IMR-90 (cell line): ENCODE measurements around the gene RPLP1. TPM values are rescaled to one million over a fixed set of nuclear protein-coding genes. Genes with fewer than 3 reads are reported as not detected.

Experiments used
- ATAC-seq: fragments of 200-7000 bp; cut with Tn5 transposase; 2 replicates; pipeline ENCODE4 v1.9.1; 2020; ENCODE audit warnings: low read depth, mild to moderate bottlenecking, moderate library complexity
- BruUV-seq: library from RNA; stranded (reverse); fragments of 400-500 nt; replicated peaks from 2 replicates; lab custom pipeline; 2021; lab: Mats Ljungman, UMichigan
- CTCF ChIA-PET: fragments of 300-600 bp; formaldehyde crosslinking; extraction: SDS; loops from one replicate; lab custom pipeline; 2021; ENCODE audit warnings: antibody characterized with exemption; lab: Yijun Ruan, JAX
- POLR2A ChIA-PET: fragments of 300-600 bp; sonication (Branson Sonifier 250); formaldehyde crosslinking; loops from one replicate; lab custom pipeline; 2022; ENCODE audit warnings: antibody characterized with exemption; ENCODE audit not compliant: unreplicated experiment; lab: Charles Lee
- DNase-seq: peaks from one replicate; pipeline ENCODE4 v3.0.0; 2013
- H2AFZ ChIP-seq: replicated peaks from 2 replicates; pipeline ENCODE3; 2013; ENCODE audit warnings: low read length, mild to moderate bottlenecking; ENCODE audit not compliant: poor library complexity
- H2AK5ac ChIP-seq: 2 replicates; pipeline ENCODE4 v1.6.1; 2013; ENCODE audit warnings: low read depth, low read length, inconsistent platforms
- H2AK9ac ChIP-seq: replicated peaks from 2 replicates; pipeline ENCODE3; 2013; ENCODE audit warnings: mild to moderate bottlenecking, low read depth, low read length, moderate library complexity; ENCODE audit not compliant: poor library complexity
- H2BK120ac ChIP-seq: 2 replicates; pipeline ENCODE4 v1.6.1; 2013; ENCODE audit warnings: low read depth, low read length, inconsistent platforms
- H2BK15ac ChIP-seq: 3 replicates; pipeline ENCODE4 v1.6.1; 2013; ENCODE audit warnings: low read depth, low read length, inconsistent platforms
- H2BK20ac ChIP-seq: 2 replicates; pipeline ENCODE4 v1.6.1; 2013; ENCODE audit warnings: low read depth, mild to moderate bottlenecking, inconsistent platforms, low read length, moderate library complexity
- H2BK5ac ChIP-seq: 2 replicates; pipeline ENCODE4 v1.6.1; 2013; ENCODE audit warnings: mild to moderate bottlenecking, low read depth, low read length, inconsistent platforms; ENCODE audit not compliant: poor library complexity, severe bottlenecking
- H3K14ac ChIP-seq: replicated peaks from 2 replicates; pipeline ENCODE4 v1.6.1; 2013; ENCODE audit warnings: low read depth, low read length, inconsistent platforms
- H3K18ac ChIP-seq: 2 replicates; pipeline ENCODE4 v1.6.1; 2013; ENCODE audit warnings: low read depth, low read length, control low read depth
- H3K23ac ChIP-seq: 2 replicates; pipeline ENCODE4 v1.6.1; 2013; ENCODE audit warnings: low read depth, low read length, inconsistent platforms
- H3K27ac ChIP-seq: 2 replicates; pipeline ENCODE4 v1.5.1; 2013; ENCODE audit warnings: mild to moderate bottlenecking, control low read depth, low read length; ENCODE audit not compliant: insufficient read depth
- H3K27me3 ChIP-seq: 2 replicates; pipeline ENCODE4 v1.6.1; 2013; ENCODE audit warnings: low read length; ENCODE audit not compliant: control insufficient read depth, insufficient read depth
- H3K36me3 ChIP-seq: 2 replicates; pipeline ENCODE4 v1.6.1; 2013; ENCODE audit warnings: low read length, mixed read lengths; ENCODE audit not compliant: control insufficient read depth, insufficient read depth
- H3K4ac ChIP-seq: 2 replicates; pipeline ENCODE4 v1.6.1; 2013; ENCODE audit warnings: low read depth, low read length, inconsistent platforms
- H3K4me1 ChIP-seq: 2 replicates; pipeline ENCODE4 v1.6.1; 2013; ENCODE audit warnings: low read length, mixed read lengths; ENCODE audit not compliant: control insufficient read depth, insufficient read depth
- H3K4me2 ChIP-seq: 2 replicates; pipeline ENCODE4 v1.6.1; 2013; ENCODE audit warnings: low read depth, mild to moderate bottlenecking, control low read depth, low read length, moderate library complexity
- H3K4me3 ChIP-seq: 2 replicates; pipeline ENCODE4 v1.5.1; 2013; ENCODE audit warnings: low read depth, mild to moderate bottlenecking, control low read depth, low read length, moderate library complexity; ENCODE audit not compliant: insufficient read depth
- H3K56ac ChIP-seq: 2 replicates; pipeline ENCODE4 v1.6.1; 2013; ENCODE audit warnings: low read length, inconsistent platforms; ENCODE audit not compliant: insufficient read depth; ENCODE audit errors: extremely low read depth
- H3K79me1 ChIP-seq, 2 experiments: 2 replicates each; pipeline ENCODE4 v1.6.1; 2013; ENCODE audit warnings: low read length in 2 of 2, inconsistent platforms in 1 of 2, low read depth in 1 of 2
- H3K9ac ChIP-seq: 2 replicates; pipeline ENCODE4 v1.6.1; 2013; ENCODE audit warnings: low read depth, low read length, control low read depth
- H3K9me1 ChIP-seq: 2 replicates; pipeline ENCODE4 v1.6.1; 2013; ENCODE audit warnings: low read length, inconsistent platforms; ENCODE audit not compliant: insufficient read depth
- H3K9me3 ChIP-seq: 2 replicates; pipeline ENCODE4 v1.6.1; 2013; ENCODE audit warnings: low read length; ENCODE audit not compliant: control insufficient read depth, insufficient read depth
- H4K20me1 ChIP-seq: 2 replicates; pipeline ENCODE4 v1.6.1; 2013; ENCODE audit warnings: low read length, inconsistent platforms; ENCODE audit not compliant: insufficient read depth
- H4K5ac ChIP-seq: 2 replicates; pipeline ENCODE4 v1.6.1; 2013; ENCODE audit warnings: mild to moderate bottlenecking, low read depth, low read length, control low read depth
- H4K8ac ChIP-seq, 2 experiments: 2 replicates each; pipeline ENCODE4 v1.6.1; 2013; ENCODE audit warnings: low read depth in 2 of 2, low read length in 2 of 2, control low read depth in 1 of 2, inconsistent platforms in 1 of 2
- H4K91ac ChIP-seq: 2 replicates; pipeline ENCODE4 v1.6.1; 2013; ENCODE audit warnings: low read depth, low read length, inconsistent platforms; ENCODE audit not compliant: insufficient read depth
- CHD1 ChIP-seq: IDR thresholded peaks from 2 replicates; pipeline ENCODE4 v1.6.1; 2012; ENCODE audit warnings: low read depth, low read length, improper control_type of control experiment
- FOS ChIP-seq: fragments of 150-350 bp; IDR thresholded peaks from 2 replicates; pipeline ENCODE4 v1.6.1; 2016; ENCODE audit warnings: low read depth, low read length
- MAFK ChIP-seq: IDR thresholded peaks from 2 replicates; pipeline ENCODE4 v1.6.1; 2012; ENCODE audit warnings: low read depth, low read length, improper control_type of control experiment
- NFE2L2 ChIP-seq: fragments of 150-350 bp; IDR thresholded peaks from 2 replicates; pipeline ENCODE4 v1.6.1; 2016; ENCODE audit warnings: low read depth, mild to moderate bottlenecking, low read length
- SMC3 ChIP-seq: fragments of 150-350 bp; IDR thresholded peaks from 2 replicates; pipeline ENCODE4 v1.6.1; 2016; ENCODE audit warnings: low read depth, mild to moderate bottlenecking, antibody characterized with exemption, low read length, moderate library complexity
- WGBS, 2 experiments: methylation state at CpG; one replicate each; pipeline versions ENCODE4 v1.1.5 to v1.1.7; 2013; ENCODE audit warnings: missing lambda C conversion rate in 2 of 2; ENCODE audit not compliant: insufficient read length in 1 of 2; ENCODE audit errors: extremely low coverage in 2 of 2; 5-methylcytosine and 5-hydroxymethylcytosine counted together
- dilution Hi-C: fragments of 300-500 bp; cut with HindIII; formaldehyde crosslinking; loops from one replicate; pipeline ENCODE4 v1.14.3; 2018; ENCODE audit warnings: low sequenced_read_pairs; ENCODE audit not compliant: unreplicated experiment
- in situ Hi-C: fragments of 300-500 bp; cut with MboI; formaldehyde crosslinking; loops from 3 replicates; pipeline ENCODE4 v1.14.3; 2019; ENCODE audit warnings: low sequenced_read_pairs, inconsistent platforms, mixed read lengths
- intact Hi-C: fragments of 100-400 bp; cut with micrococcal nuclease; formaldehyde crosslinking; loops from 2 replicates; pipeline ENCODE4 v1.10.0; 2022
- polyA plus RNA-seq, 3 experiments: library from polyadenylated mRNA; depleted of rRNA; stranded (reverse); fragments of >200 nt; gene quantifications; 2 replicates each; pipeline ENCODE4 v1.2.3, GENCODE V29; 2012; ENCODE audit warnings: low replicate concordance in 1 of 3
- total RNA-seq: library from RNA; depleted of rRNA; stranded (reverse); fragments of >200 nt; gene quantifications from 2 replicates; pipeline ENCODE4 v1.2.3, GENCODE V29; 2012
- TF ChIP-seq, protein P1 (sequence below): conservative IDR thresholded peaks from 2 replicates; pipeline ENCODE4 v1.5.1; 2012; ENCODE audit warnings: mild to moderate bottlenecking, low read depth, low read length, improper control_type of control experiment
- TF ChIP-seq, protein P2 (sequence below): fragments of 150-350 bp; IDR thresholded peaks from 2 replicates; pipeline ENCODE4 v1.6.1; 2016; ENCODE audit warnings: low read depth, mild to moderate bottlenecking, low read length, moderate library complexity, borderline replicate concordance

RPLP1 gene
- total and polyA plus RNA-seq, 2 of the 4 experiments (the other 2 are of a cell fraction) = 97.0 to 1,440 TPM

DNA sequence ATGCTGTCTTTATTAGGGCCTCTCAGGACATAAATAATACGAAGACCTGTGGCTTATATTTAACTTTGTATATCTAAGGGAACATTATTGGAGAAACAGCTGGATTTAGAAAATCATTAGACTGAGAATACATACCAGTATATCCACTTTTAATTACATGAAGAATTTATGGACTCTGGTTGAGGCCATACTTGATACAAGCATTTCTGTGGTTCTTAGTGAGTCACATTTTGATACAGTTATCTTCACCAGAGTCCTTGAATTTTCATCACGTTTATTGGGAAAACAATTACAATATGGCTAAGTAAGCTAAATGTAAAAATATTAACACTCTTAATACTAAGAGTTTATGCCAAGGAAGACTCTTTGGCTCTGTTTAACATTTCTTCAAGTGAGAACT lies 28.6 kb upstream of the RPLP1 start:
- H3K4me1 ChIP-seq = peaks cover 3% of the 10 kb centered on the region; the same call in 1 of the 2 replicates
- H2BK15ac ChIP-seq = no peak overlapping the region
- no peak overlapping the region for H3K56ac ChIP-seq
- H3K4ac ChIP-seq = no peak overlapping the region
- H3K9ac ChIP-seq = no peak overlapping the region
- peaks cover 37 to 57% of the 10 kb centered on the region in 2 experiments for H3K79me1 ChIP-seq
- peaks cover 9% of the 10 kb centered on the region; the same call in 1 of the 2 replicates for H3K36me3 ChIP-seq
- no peak overlapping the region for H2AK9ac ChIP-seq
- H3K27ac ChIP-seq = no peak overlapping the region
- TF ChIP-seq NFE2L2 = no peak
- TF ChIP-seq, protein P1, sequence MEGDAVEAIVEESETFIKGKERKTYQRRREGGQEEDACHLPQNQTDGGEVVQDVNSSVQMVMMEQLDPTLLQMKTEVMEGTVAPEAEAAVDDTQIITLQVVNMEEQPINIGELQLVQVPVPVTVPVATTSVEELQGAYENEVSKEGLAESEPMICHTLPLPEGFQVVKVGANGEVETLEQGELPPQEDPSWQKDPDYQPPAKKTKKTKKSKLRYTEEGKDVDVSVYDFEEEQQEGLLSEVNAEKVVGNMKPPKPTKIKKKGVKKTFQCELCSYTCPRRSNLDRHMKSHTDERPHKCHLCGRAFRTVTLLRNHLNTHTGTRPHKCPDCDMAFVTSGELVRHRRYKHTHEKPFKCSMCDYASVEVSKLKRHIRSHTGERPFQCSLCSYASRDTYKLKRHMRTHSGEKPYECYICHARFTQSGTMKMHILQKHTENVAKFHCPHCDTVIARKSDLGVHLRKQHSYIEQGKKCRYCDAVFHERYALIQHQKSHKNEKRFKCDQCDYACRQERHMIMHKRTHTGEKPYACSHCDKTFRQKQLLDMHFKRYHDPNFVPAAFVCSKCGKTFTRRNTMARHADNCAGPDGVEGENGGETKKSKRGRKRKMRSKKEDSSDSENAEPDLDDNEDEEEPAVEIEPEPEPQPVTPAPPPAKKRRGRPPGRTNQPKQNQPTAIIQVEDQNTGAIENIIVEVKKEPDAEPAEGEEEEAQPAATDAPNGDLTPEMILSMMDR = no peak
- no peak for TF ChIP-seq SMC3
- no peak for TF ChIP-seq MAFK
- TF ChIP-seq, protein P2, sequence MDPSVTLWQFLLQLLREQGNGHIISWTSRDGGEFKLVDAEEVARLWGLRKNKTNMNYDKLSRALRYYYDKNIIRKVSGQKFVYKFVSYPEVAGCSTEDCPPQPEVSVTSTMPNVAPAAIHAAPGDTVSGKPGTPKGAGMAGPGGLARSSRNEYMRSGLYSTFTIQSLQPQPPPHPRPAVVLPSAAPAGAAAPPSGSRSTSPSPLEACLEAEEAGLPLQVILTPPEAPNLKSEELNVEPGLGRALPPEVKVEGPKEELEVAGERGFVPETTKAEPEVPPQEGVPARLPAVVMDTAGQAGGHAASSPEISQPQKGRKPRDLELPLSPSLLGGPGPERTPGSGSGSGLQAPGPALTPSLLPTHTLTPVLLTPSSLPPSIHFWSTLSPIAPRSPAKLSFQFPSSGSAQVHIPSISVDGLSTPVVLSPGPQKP = no peak
- no peak for TF ChIP-seq CHD1
- no peak for TF ChIP-seq FOS
- no peak overlapping the region for H2AFZ ChIP-seq
- H2BK5ac ChIP-seq = peak overlapping the region; percentile 71
- no peak overlapping the region for H2AK5ac ChIP-seq
- DNase-seq (peak; percentile 21), ATAC-seq (peak; percentile 49; the same call in 1 of the 2 replicates)
- dilution Hi-C loops (no loop called here), in situ Hi-C loops (no loop called here), intact Hi-C loops (no loop called here)
- H3K23ac ChIP-seq = no peak overlapping the region
- no peak overlapping the region for H3K4me3 ChIP-seq
- no peak overlapping the region for H4K8ac ChIP-seq
- H3K18ac ChIP-seq = no peak overlapping the region
- ChIA-PET CTCF (no interaction called here), POLR2A (no interaction called here)
- BruUV-seq = no TSS peak
- whole genome bisulfite sequencing, 2 experiments = no CpG with 5 or more reads among the region's 2 CpGs
- no peaks in the 10 kb centered on the region for H3K27me3 ChIP-seq
- H4K20me1 ChIP-seq = no peaks in the 10 kb centered on the region
- no peak overlapping the region for H2BK120ac ChIP-seq
- H2BK20ac ChIP-seq = no peak overlapping the region
- H3K4me2 ChIP-seq = no peak overlapping the region
- H4K91ac ChIP-seq = no peak overlapping the region
- H4K5ac ChIP-seq = no peak overlapping the region
- no peaks in the 10 kb centered on the region for H3K9me3 ChIP-seq
- peaks cover 6% of the 10 kb centered on the region for H3K9me1 ChIP-seq
- no peak overlapping the region for H3K14ac ChIP-seq
